WERI-Rb-1 (cell line): ENCODE measurements around the gene DYDC2.
A peak's percentile ranks its signal among the peaks of the same experiment; 100 is the strongest.

Experiments
- DNase-seq: peaks from one replicate; pipeline ENCODE4 v3.0.0-alpha.2; 2020
- H3K27ac ChIP-seq: fragments of 250-450 bp; sonication (Bioruptor Pico); 2 replicates; pipeline ENCODE4 v1.5.1; 2020; ENCODE audit warnings: mild to moderate bottlenecking, moderate library complexity
- H3K27me3 ChIP-seq: fragments of 250-450 bp; sonication (Bioruptor Pico); 2 replicates; pipeline ENCODE4 v1.5.1; 2021; ENCODE audit warnings: mild to moderate bottlenecking, low read depth, moderate library complexity; ENCODE audit not compliant: insufficient read depth, severe bottlenecking
- H3K36me3 ChIP-seq: fragments of 250-450 bp; sonication (Bioruptor Pico); 2 replicates; pipeline ENCODE4 v1.5.1; 2020; ENCODE audit warnings: mild to moderate bottlenecking, moderate library complexity
- H3K4me3 ChIP-seq: 2 replicates; pipeline ENCODE4 v1.5.1; 2011; ENCODE audit warnings: low read depth, mild to moderate bottlenecking, control low read depth, low read length
- H3K9me3 ChIP-seq: fragments of 250-450 bp; sonication (Bioruptor Pico); 2 replicates; pipeline ENCODE4 v1.5.1; 2021; ENCODE audit warnings: mild to moderate bottlenecking, moderate library complexity; ENCODE audit not compliant: severe bottlenecking
- CTCF ChIP-seq: IDR thresholded peaks from 2 replicates; pipeline ENCODE4 v1.5.1; 2011; ENCODE audit warnings: low read depth, mild to moderate bottlenecking, control low read depth, inconsistent platforms, low read length

Gene DYDC2

GRCh38 chr10:80410578-80411145, 54.1 kb downstream of the DYDC2 start:
- Histone ChIP-seq H3K4me3 (peak overlapping the region; percentile 1; the same call in 1 of the 2 replicates), H3K27ac (peak overlapping the region; percentile 92), H3K9me3 (no peaks in the 10 kb centered on the region), H3K36me3 (peaks cover 42% of the 10 kb centered on the region), H3K27me3 (no peaks in the 10 kb centered on the region)
- DNase-seq: peak; percentile 26
- no peak for TF ChIP-seq CTCF

- Histone ChIP-seq H3K27ac (peak overlapping the region; percentile 92), H3K9me3 (no peaks in the 10 kb centered on the region), H3K4me3 (no peak overlapping the region; the same call in 1 of the 2 replicates), H3K36me3 (peaks cover 43% of the 10 kb centered on the region), H3K27me3 (no peaks in the 10 kb centered on the region)
- TF ChIP-seq CTCF: no peak
- DNase-seq: peak; percentile 74
These were observed 54.7 kb downstream of the DYDC2 start for GRCh38 chr10:80411267-80411668.

- H3K27ac ChIP-seq: peak overlapping the region; percentile 92
- no peaks in the 10 kb centered on the region for H3K9me3 ChIP-seq
- TF ChIP-seq CTCF: no peak
- no peak overlapping the region for H3K4me3 ChIP-seq
- no peaks in the 10 kb centered on the region for H3K27me3 ChIP-seq
- no peak for DNase-seq
- H3K36me3 ChIP-seq: peaks cover 43% of the 10 kb centered on the region
These were observed 55.2 kb downstream of the DYDC2 start for GRCh38 chr10:80411681-80412220.

GRCh38 chr10:80412486-80412885, 55.9 kb downstream of the DYDC2 start:
- Histone ChIP-seq H3K36me3 (peaks cover 43% of the 10 kb centered on the region), H3K9me3 (no peaks in the 10 kb centered on the region), H3K27me3 (no peaks in the 10 kb centered on the region), H3K4me3 (no peak overlapping the region), H3K27ac (peak overlapping the region; percentile 41; the same call in 1 of the 2 replicates)
- DNase-seq: no peak
- TF ChIP-seq CTCF: no peak

- Histone ChIP-seq H3K27me3 (no peaks in the 10 kb centered on the region), H3K4me3 (no peak overlapping the region; the same call in 1 of the 2 replicates), H3K9me3 (no peaks in the 10 kb centered on the region), H3K27ac (peak overlapping the region; percentile 92), H3K36me3 (peaks cover 42% of the 10 kb centered on the region)
- no peak for TF ChIP-seq CTCF
- peak; percentile 63 for DNase-seq
These were observed 56.9 kb downstream of the DYDC2 start for GRCh38 chr10:80413271-80413996.
